Activated CD4-positive, alpha-beta memory T cell treated with anti-CD3 and anti-CD28 coated beads, Interleukin-2, amount 10 ng/mL, durations not matched to agents 7 days and 5 days (primary cell): Measurements from ENCODE around the gene NTN4. TPM values are rescaled to one million over a fixed set of nuclear protein-coding genes. Genes with fewer than 3 reads are reported as not detected.
"Not testable (repeated sequence)": the region's sequence is repeated elsewhere in the genome, so short reads cannot be mapped to it uniquely, and the experiment has no call there.

Experiments
- CTCF ChIA-PET: fragments of 350-600 bp; sonication (Branson Sonifier 250); formaldehyde crosslinking; loops from one replicate; lab custom pipeline; 2021; ENCODE audit warnings: antibody characterized with exemption, inconsistent platforms; lab: Charles Lee
- POLR2A ChIA-PET: fragments of 350-600 bp; sonication (Branson Sonifier 250); formaldehyde crosslinking; loops from one replicate; lab custom pipeline; 2021; ENCODE audit warnings: antibody characterized with exemption; lab: Charles Lee
- DNase-seq: peaks from one replicate; pipeline ENCODE4 v3.0.0-alpha.2; 2020
- H3K27ac Mint-ChIP-seq: one replicate; pipeline ENCODE4 v1.8.0; 2021; ENCODE audit warnings: mild to moderate bottlenecking, mixed read lengths
- H3K27me3 Mint-ChIP-seq: one replicate; pipeline ENCODE4 v1.8.0; 2021; ENCODE audit warnings: mixed read lengths
- H3K36me3 Mint-ChIP-seq: one replicate; pipeline ENCODE4 v1.8.0; 2021; ENCODE audit warnings: low read depth, mixed read lengths
- H3K4me1 Mint-ChIP-seq: one replicate; pipeline ENCODE4 v1.8.0; 2021; ENCODE audit warnings: mixed read lengths
- H3K4me3 Mint-ChIP-seq: one replicate; pipeline ENCODE4 v1.8.0; 2021; ENCODE audit warnings: mild to moderate bottlenecking, mixed read lengths
- H3K9me3 Mint-ChIP-seq: one replicate; pipeline ENCODE4 v1.8.0; 2021; ENCODE audit warnings: mixed read lengths
- total RNA-seq, 2 experiments: library from RNA; stranded (reverse); gene quantifications; one replicate each; pipeline ENCODE4 v1.2.3, GENCODE V29; 2021

NTN4 gene
- total RNA-seq, 2 experiments from 2014 or later = 0.25 to 0.63 TPM

DNA sequence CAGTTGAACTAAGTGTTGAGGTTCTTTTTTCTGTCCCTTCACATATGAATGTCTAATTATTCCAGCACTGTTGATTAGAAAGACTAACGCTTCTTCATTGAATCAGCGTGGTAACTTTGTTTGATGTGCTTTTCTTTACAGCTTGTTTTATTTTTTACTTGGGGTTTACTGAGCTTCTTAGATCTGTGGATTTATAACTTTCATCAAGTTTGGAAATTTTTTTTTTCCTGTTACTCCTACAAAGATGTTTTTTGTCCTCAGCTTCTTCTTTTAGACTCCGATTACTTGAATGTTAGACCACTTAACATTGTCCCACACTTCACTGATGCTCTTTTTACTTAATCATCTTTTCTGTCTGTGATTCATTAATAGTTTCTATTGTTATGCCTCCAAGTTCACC lies 31.5 kb downstream of the NTN4 start:
- ChIA-PET POLR2A (no interaction called here), CTCF (no interaction called here)
- Mint-ChIP-seq H3K9me3 (no peaks in the 10 kb centered on the region), H3K36me3 (no peaks in the 10 kb centered on the region), H3K27me3 (peaks cover 12% of the 10 kb centered on the region), H3K4me3 (no peak overlapping the region), H3K4me1 (peaks cover 1% of the 10 kb centered on the region), H3K27ac (no peak overlapping the region)
- DNase-seq = no peak

GRCh38 chr12:95756362-95756761 lies 34.2 kb downstream of the NTN4 start:
- H3K9me3 Mint-ChIP-seq = no peaks in the 10 kb centered on the region

DNA sequence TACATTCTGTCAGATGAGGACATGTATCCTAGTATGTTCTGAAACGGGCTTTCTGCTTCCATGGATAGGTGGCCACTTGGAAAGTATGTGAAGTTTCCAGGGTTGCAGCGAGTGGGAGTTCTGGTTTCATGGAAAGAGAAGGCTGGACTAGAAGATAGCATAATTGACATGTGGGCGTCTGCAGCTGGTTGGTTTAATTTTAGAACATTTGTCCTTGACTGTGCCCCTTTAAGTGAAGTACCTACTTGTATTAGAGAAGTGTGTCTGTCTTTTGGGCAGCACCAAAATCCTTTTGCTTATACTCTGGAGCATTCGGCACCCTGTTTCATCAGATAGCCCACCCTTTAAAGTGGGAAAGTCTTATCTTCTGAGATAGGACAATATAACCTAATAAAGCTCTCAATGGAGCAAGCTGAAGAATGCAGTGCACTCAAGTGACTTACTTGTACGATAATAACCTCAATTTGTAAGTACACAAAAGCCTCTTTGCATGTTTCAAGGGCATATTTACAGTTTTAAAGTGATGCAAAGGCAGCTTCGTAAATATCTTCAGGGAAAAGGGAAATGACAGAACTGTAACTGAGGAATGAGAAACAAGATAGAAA lies 35.2 kb downstream of the NTN4 start:
- H3K4me3 Mint-ChIP-seq = no peak overlapping the region
- H3K4me1 Mint-ChIP-seq = no peaks in the 10 kb centered on the region
- peaks cover 10% of the 10 kb centered on the region for H3K27me3 Mint-ChIP-seq
- DNase-seq = no peak
- no peak overlapping the region for H3K27ac Mint-ChIP-seq
- ChIA-PET CTCF (no interaction called here), POLR2A (no interaction called here)
- no peaks in the 10 kb centered on the region for H3K36me3 Mint-ChIP-seq
- no peaks in the 10 kb centered on the region for H3K9me3 Mint-ChIP-seq

More at GRCh38 chr12:95756362-95756761, 34.2 kb downstream of the NTN4 start:
- H3K4me1 Mint-ChIP-seq = no peaks in the 10 kb centered on the region
- ChIA-PET POLR2A (no interaction called here), CTCF (no interaction called here)
- H3K36me3 Mint-ChIP-seq = no peaks in the 10 kb centered on the region
- no peak for DNase-seq
- no peak overlapping the region for H3K27ac Mint-ChIP-seq
- H3K4me3 Mint-ChIP-seq = no peak overlapping the region
- peaks cover 12% of the 10 kb centered on the region for H3K27me3 Mint-ChIP-seq

GRCh38 chr12:95746062-95746461 lies 44.5 kb downstream of the NTN4 start:
- H3K9me3 Mint-ChIP-seq, DNase-seq, H3K4me3 Mint-ChIP-seq, CTCF ChIA-PET, H3K4me1 Mint-ChIP-seq, POLR2A ChIA-PET, H3K36me3 Mint-ChIP-seq, H3K27ac Mint-ChIP-seq: not testable (repeated sequence)
- H3K27me3 Mint-ChIP-seq = peaks cover 11% of the 10 kb centered on the region

GRCh38 chr12:95742586-95742985 lies 48.0 kb downstream of the NTN4 start:
- CTCF ChIA-PET = no interaction called here
- Mint-ChIP-seq H3K27me3 (peaks cover 11% of the 10 kb centered on the region), H3K36me3 (no peaks in the 10 kb centered on the region)

GRCh38 chr12:95741635-95742034 lies 48.9 kb downstream of the NTN4 start:
- Mint-ChIP-seq H3K27me3 (peaks cover 11% of the 10 kb centered on the region), H3K36me3 (no peaks in the 10 kb centered on the region), H3K4me1 (no peaks in the 10 kb centered on the region), H3K4me3 (no peak overlapping the region), H3K9me3 (no peaks in the 10 kb centered on the region), H3K27ac (no peak overlapping the region)
- ChIA-PET POLR2A (no interaction called here), CTCF (no interaction called here)
- no peak for DNase-seq

More at GRCh38 chr12:95742586-95742985, 48.0 kb downstream of the NTN4 start:
- Mint-ChIP-seq H3K9me3 (no peaks in the 10 kb centered on the region), H3K4me3 (no peak overlapping the region), H3K27ac (no peak overlapping the region), H3K4me1 (no peaks in the 10 kb centered on the region)
- POLR2A ChIA-PET = no interaction called here
- no peak for DNase-seq

- no peak overlapping the region for H3K4me3 Mint-ChIP-seq
- no peaks in the 10 kb centered on the region for H3K9me3 Mint-ChIP-seq
- CTCF ChIA-PET = no interaction called here
- POLR2A ChIA-PET = no interaction called here
- H3K27me3 Mint-ChIP-seq = peaks cover 8% of the 10 kb centered on the region
- DNase-seq = no peak
- H3K36me3 Mint-ChIP-seq = no peaks in the 10 kb centered on the region
- no peaks in the 10 kb centered on the region for H3K4me1 Mint-ChIP-seq
- no peak overlapping the region for H3K27ac Mint-ChIP-seq
These were observed 49.8 kb downstream of the NTN4 start for GRCh38 chr12:95740751-95741150.

- ChIA-PET CTCF (no interaction called here), POLR2A (no interaction called here)
- Mint-ChIP-seq H3K36me3 (no peaks in the 10 kb centered on the region), H3K27me3 (peaks cover 4% of the 10 kb centered on the region), H3K4me1 (no peaks in the 10 kb centered on the region), H3K4me3 (no peak overlapping the region), H3K9me3 (no peaks in the 10 kb centered on the region), H3K27ac (no peak overlapping the region)
- DNase-seq = no peak
These were observed 50.8 kb downstream of the NTN4 start for GRCh38 chr12:95739561-95740313.

DNA sequence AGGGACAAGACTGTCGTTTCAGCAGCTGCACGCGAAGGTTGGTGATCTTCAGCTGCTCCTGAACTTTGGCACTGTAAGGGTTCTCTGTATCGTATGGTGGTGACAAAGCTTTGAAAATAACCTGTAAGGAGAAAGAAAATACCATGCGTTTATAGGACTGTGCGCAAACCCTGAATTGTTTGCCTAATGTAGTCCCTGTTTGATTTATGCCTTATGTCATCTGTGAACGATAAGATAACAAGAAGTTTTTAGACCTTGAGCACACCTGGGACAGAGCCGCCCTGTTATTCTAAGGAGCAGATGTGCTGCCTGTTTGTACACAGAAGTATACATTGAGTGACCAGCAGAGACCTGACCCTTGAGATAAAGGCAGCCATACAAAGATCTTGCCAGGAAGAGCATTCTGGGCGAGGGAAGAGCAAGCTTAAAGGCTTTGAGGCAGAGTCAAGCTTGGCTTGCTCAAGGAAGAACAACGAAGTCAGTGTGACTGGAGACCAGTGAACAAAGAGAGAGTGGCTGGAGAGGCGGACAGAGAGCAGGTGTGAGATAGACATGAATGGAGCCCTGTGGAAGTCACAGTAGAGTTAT lies 52.4 kb downstream of the NTN4 start:
- H3K4me1 Mint-ChIP-seq = no peaks in the 10 kb centered on the region
- H3K27me3 Mint-ChIP-seq = no peaks in the 10 kb centered on the region
- DNase-seq = no peak
- ChIA-PET POLR2A (no interaction called here), CTCF (no interaction called here)
- H3K36me3 Mint-ChIP-seq = no peaks in the 10 kb centered on the region
- H3K4me3 Mint-ChIP-seq = no peak overlapping the region
- H3K9me3 Mint-ChIP-seq = no peaks in the 10 kb centered on the region
- no peak overlapping the region for H3K27ac Mint-ChIP-seq

DNA sequence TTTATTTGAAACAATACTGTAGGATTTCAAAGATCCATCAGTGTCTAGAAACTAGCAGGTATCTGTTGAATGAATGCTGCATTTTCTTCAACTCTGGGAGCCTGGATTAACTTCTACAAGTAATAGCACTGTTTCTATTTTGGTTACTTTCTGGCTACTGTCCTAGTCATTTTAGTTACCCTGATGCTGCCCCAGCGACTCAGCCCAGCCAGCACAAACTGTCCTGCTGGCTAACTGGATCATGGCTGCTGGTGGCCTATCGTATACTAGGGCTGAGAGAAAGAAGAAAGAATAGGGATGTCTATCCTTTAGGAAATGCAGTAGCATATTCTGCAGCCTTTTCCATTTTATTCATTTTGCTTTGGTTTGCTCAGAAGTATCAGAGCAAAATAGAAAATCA lies 53.9 kb downstream of the NTN4 start:
- POLR2A ChIA-PET = no interaction called here
- Mint-ChIP-seq H3K4me3 (no peak overlapping the region), H3K36me3 (no peaks in the 10 kb centered on the region), H3K27ac (no peak overlapping the region), H3K4me1 (no peaks in the 10 kb centered on the region), H3K9me3 (no peaks in the 10 kb centered on the region), H3K27me3 (no peaks in the 10 kb centered on the region)
- no peak for DNase-seq
- CTCF ChIA-PET = no interaction called here

- POLR2A ChIA-PET, H3K27ac Mint-ChIP-seq, H3K9me3 Mint-ChIP-seq, H3K4me3 Mint-ChIP-seq, H3K36me3 Mint-ChIP-seq, H3K27me3 Mint-ChIP-seq, DNase-seq, CTCF ChIA-PET, H3K4me1 Mint-ChIP-seq: not testable (repeated sequence)
These were observed 54.8 kb downstream of the NTN4 start for GRCh38 chr12:95735728-95736127.

GRCh38 chr12:95733141-95733825 lies 57.3 kb downstream of the NTN4 start:
- no peak overlapping the region for H3K27ac Mint-ChIP-seq
- H3K36me3 Mint-ChIP-seq = no peaks in the 10 kb centered on the region
- H3K9me3 Mint-ChIP-seq = no peaks in the 10 kb centered on the region
- peaks cover 2% of the 10 kb centered on the region for H3K27me3 Mint-ChIP-seq
- DNase-seq = no peak
- ChIA-PET POLR2A (no interaction called here), CTCF (interaction anchor here (1.0 kb wide), 1 partner anchor 185 kb away, joined by 3 read pairs; no protein-coding TSS in a partner anchor)
- H3K4me1 Mint-ChIP-seq = no peaks in the 10 kb centered on the region
- H3K4me3 Mint-ChIP-seq = no peak overlapping the region

- ChIA-PET POLR2A (no interaction called here), CTCF (interaction anchor here (0.7 kb wide), 1 partner anchor 32 kb away, joined by 3 read pairs; no protein-coding TSS in a partner anchor)
- no peak overlapping the region for H3K4me3 Mint-ChIP-seq
- no peaks in the 10 kb centered on the region for H3K4me1 Mint-ChIP-seq
- H3K36me3 Mint-ChIP-seq = no peaks in the 10 kb centered on the region
- H3K27ac Mint-ChIP-seq = no peak overlapping the region
- H3K27me3 Mint-ChIP-seq = peaks cover 8% of the 10 kb centered on the region
- peaks cover 4% of the 10 kb centered on the region for H3K9me3 Mint-ChIP-seq
- no peak for DNase-seq
These were observed 59.0 kb downstream of the NTN4 start for GRCh38 chr12:95731519-95731958.
